Mesodermal cell (in vitro differentiated cells): ENCODE measurements around the gene NFKB1.

ENCODE experiments used
- H3K27ac ChIP-seq: 2 replicates; pipeline ENCODE4 v1.7.0; 2013; ENCODE audit warnings: mild to moderate bottlenecking, low read depth, low read length, moderate library complexity; ENCODE audit not compliant: severe bottlenecking
- H3K36me3 ChIP-seq: 2 replicates; pipeline ENCODE4 v1.7.1; 2013; ENCODE audit warnings: mild to moderate bottlenecking, low read length, moderate library complexity; ENCODE audit not compliant: control insufficient read depth, insufficient read depth
- H3K4me1 ChIP-seq: one replicate; pipeline ENCODE4 v1.7.1; 2013; ENCODE audit warnings: mild to moderate bottlenecking, low read length; ENCODE audit not compliant: insufficient read depth, control insufficient read depth, poor library complexity, severe bottlenecking
- H3K4me3 ChIP-seq: 2 replicates; pipeline ENCODE4 v1.7.0; 2013; ENCODE audit warnings: low read length, control low read depth, mild to moderate bottlenecking; ENCODE audit not compliant: insufficient read depth, poor library complexity, severe bottlenecking; ENCODE audit errors: extremely low read depth
- H3K9me3 ChIP-seq: 2 replicates; pipeline ENCODE4 v1.7.1; 2013; ENCODE audit warnings: mild to moderate bottlenecking, low read length, moderate library complexity; ENCODE audit not compliant: control insufficient read depth
- WGBS, 2 experiments: methylation state at CpG; one replicate each; pipeline ENCODE4 v1.1.5; 2013; ENCODE audit warnings: missing lambda C conversion rate in 2 of 2; ENCODE audit not compliant: insufficient coverage in 2 of 2; 5-methylcytosine and 5-hydroxymethylcytosine counted together

NFKB1 gene

GRCh38 chr4:102638621-102639020, 137.5 kb downstream of the NFKB1 start:
- no peak overlapping the region for H3K4me3 ChIP-seq
- H3K4me1 ChIP-seq, result no peaks in the 10 kb centered on the region
- WGBS, 2 experiments, result no CpG with 5 or more reads among the region's 1 CpG
- no peak overlapping the region for H3K27ac ChIP-seq
- H3K36me3 ChIP-seq, result peaks cover 20% of the 10 kb centered on the region
- H3K9me3 ChIP-seq, result no peaks in the 10 kb centered on the region

- 96 to 98% methylated on average over 7 of the region's 7 CpGs for WGBS, 2 experiments
- H3K4me1 ChIP-seq, result no peaks in the 10 kb centered on the region
- H3K4me3 ChIP-seq, result no peak overlapping the region
- H3K9me3 ChIP-seq, result no peaks in the 10 kb centered on the region
- H3K36me3 ChIP-seq, result peaks cover 17% of the 10 kb centered on the region
- no peak overlapping the region for H3K27ac ChIP-seq
Observed at GRCh38 chr4:102639598-102639997, 138.4 kb downstream of the NFKB1 start.

- peaks cover 15% of the 10 kb centered on the region for H3K36me3 ChIP-seq
- H3K4me3 ChIP-seq, result no peak overlapping the region
- no peaks in the 10 kb centered on the region for H3K4me1 ChIP-seq
- H3K27ac ChIP-seq, result no peak overlapping the region
- WGBS, 2 experiments, result 100% methylated on average over 2 of the region's 4 CpGs
- no peaks in the 10 kb centered on the region for H3K9me3 ChIP-seq
Observed at GRCh38 chr4:102640669-102641068, 139.5 kb downstream of the NFKB1 start.

GRCh38 chr4:102641793-102642192, 140.6 kb downstream of the NFKB1 start:
- Histone ChIP-seq H3K4me1 (no peaks in the 10 kb centered on the region), H3K27ac (no peak overlapping the region), H3K36me3 (peaks cover 15% of the 10 kb centered on the region), H3K4me3 (no peak overlapping the region), H3K9me3 (no peaks in the 10 kb centered on the region)

GRCh38 chr4:102642631-102643298, 141.6 kb downstream of the NFKB1 start:
- no peak overlapping the region for H3K27ac ChIP-seq
- no peak overlapping the region for H3K4me3 ChIP-seq
- no peaks in the 10 kb centered on the region for H3K9me3 ChIP-seq
- no peaks in the 10 kb centered on the region for H3K4me1 ChIP-seq
- no CpG with 5 or more reads among the region's 5 CpGs for WGBS, 2 experiments
- H3K36me3 ChIP-seq, result peaks cover 9% of the 10 kb centered on the region

GRCh38 chr4:102647117-102647516, 146.0 kb downstream of the NFKB1 start:
- H3K36me3 ChIP-seq, result peaks cover 7% of the 10 kb centered on the region
- H3K4me1 ChIP-seq, result no peaks in the 10 kb centered on the region
- H3K9me3 ChIP-seq, result no peaks in the 10 kb centered on the region
- WGBS, 2 experiments, result 100% methylated on average over 1 of the region's 1 CpG; no CpG with 5 or more reads in 1 of the 2 experiments
- no peak overlapping the region for H3K27ac ChIP-seq
- no peak overlapping the region for H3K4me3 ChIP-seq

- Histone ChIP-seq H3K4me3 (no peak overlapping the region), H3K9me3 (no peaks in the 10 kb centered on the region), H3K36me3 (no peaks in the 10 kb centered on the region), H3K4me1 (no peaks in the 10 kb centered on the region), H3K27ac (no peak overlapping the region)
- WGBS, 2 experiments, result 83 to 87% methylated on average over 2 to 3 of the region's 5 CpGs
Observed at GRCh38 chr4:102657206-102657605, 156.0 kb downstream of the NFKB1 start.

GRCh38 chr4:102663073-102663472, 161.9 kb downstream of the NFKB1 start:
- no peak overlapping the region for H3K4me3 ChIP-seq
- peaks cover 14% of the 10 kb centered on the region for H3K36me3 ChIP-seq
- H3K9me3 ChIP-seq, result no peaks in the 10 kb centered on the region
- WGBS, 2 experiments, result no CpG with 5 or more reads among the region's 1 CpG
- H3K4me1 ChIP-seq, result no peaks in the 10 kb centered on the region
- H3K27ac ChIP-seq, result no peak overlapping the region

GRCh38 chr4:102665527-102665926, 164.4 kb downstream of the NFKB1 start:
- H3K4me1 ChIP-seq, result no peaks in the 10 kb centered on the region
- H3K9me3 ChIP-seq, result no peaks in the 10 kb centered on the region
- no peak overlapping the region for H3K27ac ChIP-seq
- 80% methylated on average over 1 of the region's 3 CpGs; no CpG with 5 or more reads in 1 of the 2 experiments for WGBS, 2 experiments
- H3K4me3 ChIP-seq, result no peak overlapping the region
- peaks cover 14% of the 10 kb centered on the region for H3K36me3 ChIP-seq
